HG03064 (cell line): ENCODE data around the gene CTNNAL1.
"Not testable (repeated sequence)": the region's sequence is repeated elsewhere in the genome, so short reads cannot be mapped to it uniquely, and the experiment has no call there.

Source experiments
- ATAC-seq: cut with Tn5 transposase; IDR thresholded peaks from one replicate; pipeline ENCODE4 v1.9.1; 2021; ENCODE audit warnings: low read depth; ENCODE audit not compliant: unreplicated experiment

CTNNAL1 gene, protein sequence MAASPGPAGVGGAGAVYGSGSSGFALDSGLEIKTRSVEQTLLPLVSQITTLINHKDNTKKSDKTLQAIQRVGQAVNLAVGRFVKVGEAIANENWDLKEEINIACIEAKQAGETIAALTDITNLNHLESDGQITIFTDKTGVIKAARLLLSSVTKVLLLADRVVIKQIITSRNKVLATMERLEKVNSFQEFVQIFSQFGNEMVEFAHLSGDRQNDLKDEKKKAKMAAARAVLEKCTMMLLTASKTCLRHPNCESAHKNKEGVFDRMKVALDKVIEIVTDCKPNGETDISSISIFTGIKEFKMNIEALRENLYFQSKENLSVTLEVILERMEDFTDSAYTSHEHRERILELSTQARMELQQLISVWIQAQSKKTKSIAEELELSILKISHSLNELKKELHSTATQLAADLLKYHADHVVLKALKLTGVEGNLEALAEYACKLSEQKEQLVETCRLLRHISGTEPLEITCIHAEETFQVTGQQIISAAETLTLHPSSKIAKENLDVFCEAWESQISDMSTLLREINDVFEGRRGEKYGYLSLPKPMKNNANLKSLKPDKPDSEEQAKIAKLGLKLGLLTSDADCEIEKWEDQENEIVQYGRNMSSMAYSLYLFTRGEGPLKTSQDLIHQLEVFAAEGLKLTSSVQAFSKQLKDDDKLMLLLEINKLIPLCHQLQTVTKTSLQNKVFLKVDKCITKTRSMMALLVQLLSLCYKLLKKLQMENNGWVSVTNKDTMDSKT

DNA sequence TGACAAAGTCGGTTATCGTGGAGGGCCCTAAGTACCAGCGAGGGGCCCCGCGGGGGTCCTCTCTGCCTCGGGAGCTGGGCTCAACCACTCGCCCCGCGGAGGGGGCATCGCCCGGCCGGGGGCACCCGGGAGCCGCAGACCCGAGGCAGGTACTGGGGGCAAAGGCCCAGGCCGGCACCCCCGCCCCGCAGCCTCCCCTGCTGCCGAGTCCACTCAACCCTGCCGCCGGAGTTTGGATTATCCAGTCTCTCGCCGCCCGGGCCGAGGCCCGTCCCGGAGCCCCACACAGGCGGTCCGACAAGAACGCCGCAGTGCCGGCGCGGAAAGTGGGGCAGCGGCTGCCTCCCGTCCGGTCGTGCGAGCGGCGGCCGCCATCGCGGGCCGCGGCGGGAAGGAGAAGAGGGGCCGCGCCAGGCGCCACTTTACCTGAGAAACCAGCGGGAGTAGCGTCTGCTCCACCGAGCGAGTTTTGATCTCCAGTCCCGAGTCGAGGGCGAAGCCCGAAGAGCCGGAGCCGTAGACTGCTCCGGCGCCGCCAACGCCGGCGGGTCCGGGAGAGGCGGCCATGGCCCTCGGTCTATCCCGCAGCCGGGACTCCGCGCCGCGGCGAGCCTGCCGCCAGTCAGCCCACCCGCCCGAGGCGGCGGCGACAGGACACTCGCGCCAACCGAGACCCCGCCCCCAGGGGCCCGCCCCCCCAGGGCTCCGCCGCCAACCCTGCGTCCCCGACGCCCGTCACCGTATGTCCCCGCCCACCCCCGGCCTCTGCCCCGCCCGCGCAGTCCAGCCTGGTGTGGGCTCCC lies at the start of gene CTNNAL1:
CTNNAL1 (minus strand) TSS at position 624 of the 803 bp plus-strand sequence; CDS start at position 567, 57 bp downstream.
- ATAC-seq: peak; percentile 76

GRCh38 chr9:109062543-109062942 lies 49.2 kb upstream of the CTNNAL1 start:
- no peak for ATAC-seq

GRCh38 chr9:109060191-109060590 lies 46.9 kb upstream of the CTNNAL1 start:
- no peak for ATAC-seq

GRCh38 chr9:109053121-109053520 lies 39.8 kb upstream of the CTNNAL1 start:
- not testable (repeated sequence) for ATAC-seq

GRCh38 chr9:109052416-109052815 lies 39.1 kb upstream of the CTNNAL1 start:
- no peak for ATAC-seq

DNA sequence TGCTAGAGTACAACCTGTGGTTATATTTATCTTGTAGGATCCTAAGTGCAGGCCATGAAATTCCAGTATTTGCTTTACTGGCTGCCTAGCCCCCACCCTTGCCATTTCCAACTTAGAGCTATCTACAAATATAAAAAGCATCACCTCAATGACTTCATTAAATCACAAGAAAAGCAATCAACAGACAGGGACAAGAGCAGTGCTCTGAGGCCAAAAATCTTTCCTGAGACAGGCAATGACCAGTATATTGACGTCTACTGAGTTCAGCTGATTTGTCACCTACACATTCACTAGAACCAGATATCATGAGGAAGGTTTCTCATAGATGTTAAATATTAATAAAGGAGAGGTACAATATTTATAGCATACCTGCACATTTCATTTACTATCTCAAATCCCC lies 38.4 kb upstream of the CTNNAL1 start:
- ATAC-seq: no peak

GRCh38 chr9:109050444-109050843 lies 37.1 kb upstream of the CTNNAL1 start:
- ATAC-seq: no peak

DNA sequence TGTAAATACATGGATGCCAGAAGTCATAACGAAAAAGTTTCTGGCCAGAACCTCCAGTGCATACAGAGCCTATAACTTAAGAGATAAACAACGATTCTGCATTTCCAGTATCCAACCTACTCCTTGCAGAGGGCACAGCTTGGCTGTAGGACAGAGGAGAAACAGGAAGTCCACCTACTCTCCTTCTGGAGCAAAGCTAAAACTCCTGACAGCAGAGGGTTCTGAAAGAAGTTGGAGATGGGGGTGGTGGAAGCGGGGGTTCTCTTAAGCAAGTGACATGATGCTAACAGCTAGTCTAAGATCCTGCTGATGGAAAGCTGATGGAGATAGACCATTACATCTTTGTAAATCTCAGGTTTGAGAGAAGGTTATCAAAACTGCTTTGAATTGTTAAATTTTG lies 35.5 kb upstream of the CTNNAL1 start:
- ATAC-seq: no peak

DNA sequence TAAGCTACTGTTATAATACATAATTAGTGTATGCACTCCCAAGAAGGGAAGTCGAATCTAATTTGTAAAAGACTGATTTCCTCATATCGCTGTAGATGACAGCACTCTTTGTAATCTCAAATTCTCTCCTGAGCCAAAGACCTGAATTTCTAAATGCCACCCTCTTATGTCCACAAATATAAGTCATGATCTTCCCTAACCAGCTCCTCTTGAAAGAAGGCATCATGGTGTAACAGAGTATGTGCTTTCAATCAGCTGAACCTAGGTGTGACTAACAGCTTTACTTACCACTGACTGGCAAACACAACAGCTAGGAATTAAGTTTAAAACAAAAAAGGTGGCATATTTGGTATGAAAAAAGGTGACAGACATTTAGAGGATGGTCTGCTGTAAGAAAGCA lies 34.0 kb upstream of the CTNNAL1 start:
- ATAC-seq: no peak

- ATAC-seq: no peak
These were observed 33.0 kb upstream of the CTNNAL1 start for GRCh38 chr9:109046346-109046745.

GRCh38 chr9:109043578-109043977 lies 30.3 kb upstream of the CTNNAL1 start:
- ATAC-seq: no peak

DNA sequence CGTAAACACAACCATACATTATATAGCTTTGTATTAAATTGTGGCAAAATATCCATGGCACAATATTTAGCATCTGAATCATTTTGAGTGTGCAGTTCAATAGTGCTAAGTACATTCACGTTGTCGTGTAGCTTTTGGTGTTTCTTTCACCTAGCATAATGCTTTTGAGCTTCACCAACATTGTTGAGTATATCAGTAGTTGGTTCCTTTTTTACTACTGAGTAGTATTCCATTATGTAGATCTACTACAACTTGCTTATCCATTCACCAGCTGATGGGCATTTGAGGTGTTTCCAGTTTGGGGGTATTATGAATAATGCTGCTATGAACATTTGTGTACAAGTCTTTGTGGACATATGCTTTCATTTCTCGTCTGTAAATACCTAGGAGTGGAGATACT lies 27.3 kb upstream of the CTNNAL1 start:
- no peak for ATAC-seq

DNA sequence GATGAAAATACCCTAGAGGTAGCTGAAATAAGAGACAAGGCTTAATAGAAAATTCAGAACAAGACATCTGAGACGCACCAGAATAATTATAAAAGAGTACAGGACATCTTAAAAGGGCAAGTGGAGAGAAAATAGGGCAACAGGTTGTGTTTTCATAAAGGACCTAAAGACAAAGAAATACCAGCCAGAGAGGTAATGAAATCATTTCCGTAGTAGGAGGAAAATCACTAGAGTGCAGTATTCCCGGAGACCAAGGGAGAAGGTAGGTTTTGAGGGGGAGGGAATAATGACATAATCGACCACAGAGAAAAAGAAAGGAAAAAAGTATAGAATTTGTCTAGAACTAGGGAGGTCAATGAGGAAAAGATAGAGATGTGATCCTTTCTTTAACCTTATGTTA lies 26.2 kb upstream of the CTNNAL1 start:
- ATAC-seq: no peak

DNA sequence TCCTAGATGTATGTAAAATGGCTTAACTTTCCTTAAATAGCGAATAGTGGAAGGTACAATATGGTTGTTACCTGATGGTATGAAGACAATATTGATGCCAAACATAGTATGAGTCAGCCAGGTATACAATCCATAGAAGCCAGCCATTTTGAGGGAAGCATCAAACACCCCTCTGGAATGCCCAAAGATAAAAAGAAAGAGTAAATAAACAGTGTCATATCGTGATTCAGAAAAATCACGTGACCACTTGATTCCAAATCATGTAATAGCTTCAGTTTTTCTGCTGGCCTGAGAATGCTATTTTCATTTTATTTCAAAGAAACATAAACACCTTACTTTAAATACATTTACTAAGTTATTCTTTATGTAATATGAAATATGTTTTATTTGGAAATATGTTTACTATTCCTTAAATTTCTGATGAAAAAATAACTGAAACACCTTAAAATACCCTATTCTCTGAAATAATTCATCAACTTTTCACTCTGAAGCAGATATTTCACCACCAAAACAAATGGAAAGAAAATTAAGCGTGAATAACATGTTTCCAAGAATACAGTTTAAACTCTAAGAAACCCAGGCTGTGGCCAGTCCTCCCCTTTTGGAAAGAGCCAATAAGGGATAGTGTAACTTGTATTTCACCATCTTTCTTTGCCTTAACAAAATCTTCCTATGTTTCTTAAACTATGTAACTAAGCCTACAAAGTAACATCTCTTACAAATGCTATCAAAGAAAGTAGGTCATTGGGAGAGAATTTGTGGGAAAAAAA lies 24.8 kb upstream of the CTNNAL1 start:
- no peak for ATAC-seq

DNA sequence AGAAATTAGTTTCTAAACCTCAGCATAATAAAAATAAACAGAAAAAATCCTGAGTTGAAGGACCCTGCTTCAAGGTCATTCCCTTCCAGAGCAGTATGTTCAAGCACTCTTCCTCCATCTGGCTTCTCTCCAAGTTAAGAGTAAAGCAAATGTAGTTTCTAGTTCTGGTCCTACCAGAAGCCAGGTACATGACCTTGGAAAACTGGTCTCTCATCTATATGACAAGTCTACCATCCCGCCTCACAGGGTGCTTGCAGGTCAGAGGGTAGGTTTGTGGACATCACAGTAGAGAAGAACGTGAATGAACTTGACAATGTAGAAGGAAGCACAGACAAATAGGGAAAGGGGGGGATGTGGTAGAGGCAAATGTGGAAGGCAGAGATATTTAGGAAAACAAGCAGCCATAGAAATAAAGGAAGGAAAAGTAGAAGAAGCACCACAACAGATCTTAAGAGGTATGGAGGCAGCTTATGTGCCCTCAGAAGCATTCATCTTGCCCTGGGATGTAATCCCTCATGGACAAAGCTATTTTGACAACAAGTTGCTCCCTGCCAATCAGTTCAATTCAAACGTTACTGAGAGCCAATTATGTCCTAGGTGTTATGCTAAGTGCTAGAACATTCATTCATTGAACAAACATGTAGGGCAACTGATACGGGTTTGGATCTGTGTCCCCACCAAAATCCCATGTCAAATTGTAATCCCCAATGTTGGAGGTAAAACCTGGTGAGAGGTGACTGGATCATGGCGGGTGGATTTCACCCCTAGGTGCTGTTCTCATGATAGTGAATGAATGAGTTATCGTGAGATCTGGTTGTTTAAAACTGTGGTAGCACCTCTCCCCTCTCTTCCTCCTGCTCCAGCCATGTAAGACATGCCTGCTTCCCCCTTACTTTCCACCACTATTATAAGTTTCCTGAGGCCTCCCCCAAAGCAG lies 23.7 kb upstream of the CTNNAL1 start:
- no peak for ATAC-seq

- no peak for ATAC-seq
These were observed 22.6 kb upstream of the CTNNAL1 start for GRCh38 chr9:109035684-109036423.

DNA sequence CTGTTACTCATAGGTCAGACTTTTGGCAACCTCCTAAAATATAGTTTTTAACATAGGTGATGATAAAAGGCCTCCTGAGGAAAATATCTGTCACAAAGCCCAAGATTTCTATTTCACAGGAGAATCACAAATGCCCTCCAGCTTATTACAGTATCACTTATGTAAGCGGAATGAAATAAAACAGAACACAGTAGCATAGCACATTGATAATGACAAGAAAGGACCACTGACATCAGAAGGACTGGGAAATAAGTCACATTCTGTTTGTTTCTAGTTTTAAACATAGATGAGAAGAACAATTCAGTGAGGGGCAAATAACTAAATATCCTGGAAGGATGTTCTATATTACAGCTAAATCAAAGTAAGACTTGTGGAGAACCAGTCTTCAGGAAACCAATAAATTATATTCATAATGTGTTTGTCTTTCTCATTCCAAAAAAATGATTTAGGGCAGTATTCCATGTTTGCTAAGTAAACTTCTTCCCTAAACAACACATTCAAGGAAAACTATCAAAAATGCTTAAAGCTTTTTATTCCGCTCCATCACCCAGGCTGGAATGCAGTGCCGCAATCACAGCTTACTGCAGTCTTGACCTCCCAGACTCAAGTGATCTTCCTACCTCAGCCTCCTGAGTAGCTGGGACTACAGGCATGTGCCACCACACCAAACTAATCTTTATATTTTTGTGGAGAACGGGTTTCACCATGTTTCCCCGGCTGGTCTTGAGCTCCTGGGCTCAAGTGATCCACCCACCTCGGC lies 20.8 kb upstream of the CTNNAL1 start:
- ATAC-seq: no peak

DNA sequence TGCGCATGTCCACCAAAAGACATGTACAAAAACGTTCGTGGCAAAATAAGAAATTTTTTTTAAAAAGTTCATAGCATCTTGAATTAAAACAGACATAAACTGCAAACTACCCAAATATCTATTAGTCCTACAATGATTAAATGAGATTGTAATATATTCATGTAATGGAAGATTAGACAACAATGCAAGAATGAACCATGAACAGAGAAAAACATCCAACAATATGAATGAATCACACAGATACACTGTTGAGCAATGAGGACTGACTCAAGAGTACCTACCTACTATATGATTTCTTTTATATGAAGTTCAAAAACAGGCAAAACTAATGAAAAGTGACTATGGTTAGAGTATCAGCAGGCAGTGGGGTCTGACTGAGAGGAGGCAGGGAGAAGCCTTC lies 17.9 kb upstream of the CTNNAL1 start:
- no peak for ATAC-seq
